Esophagus squamous epithelium (tissue), 4 donors: ENCODE results near the gene VPS54.
"Not testable (repeated sequence)": the region's sequence is repeated elsewhere in the genome, so short reads cannot be mapped to it uniquely, and the experiment has no call there.

ENCODE experiments used
- POLR2A ChIP-seq, 4 donors: fragments of 450-650 bp; IDR thresholded peaks; one replicate each; pipeline ENCODE4 v1.6.1; 2017; ENCODE audit warnings: antibody characterized with exemption in 4 of 4, mild to moderate bottlenecking in 4 of 4, moderate library complexity in 3 of 4
- TF ChIP-seq, protein P1 (sequence below), 6 experiments: fragments of 450-650 bp in 4 of 6; fragments of 200-600 bp in 2 of 6; sonication (generic) in 2 of 6; IDR thresholded peaks; one replicate each; pipeline ENCODE4 v1.5.1; 2016 to 2019; ENCODE audit warnings: antibody characterized with exemption in 6 of 6, mild to moderate bottlenecking in 4 of 6, moderate library complexity in 4 of 6

DNA sequence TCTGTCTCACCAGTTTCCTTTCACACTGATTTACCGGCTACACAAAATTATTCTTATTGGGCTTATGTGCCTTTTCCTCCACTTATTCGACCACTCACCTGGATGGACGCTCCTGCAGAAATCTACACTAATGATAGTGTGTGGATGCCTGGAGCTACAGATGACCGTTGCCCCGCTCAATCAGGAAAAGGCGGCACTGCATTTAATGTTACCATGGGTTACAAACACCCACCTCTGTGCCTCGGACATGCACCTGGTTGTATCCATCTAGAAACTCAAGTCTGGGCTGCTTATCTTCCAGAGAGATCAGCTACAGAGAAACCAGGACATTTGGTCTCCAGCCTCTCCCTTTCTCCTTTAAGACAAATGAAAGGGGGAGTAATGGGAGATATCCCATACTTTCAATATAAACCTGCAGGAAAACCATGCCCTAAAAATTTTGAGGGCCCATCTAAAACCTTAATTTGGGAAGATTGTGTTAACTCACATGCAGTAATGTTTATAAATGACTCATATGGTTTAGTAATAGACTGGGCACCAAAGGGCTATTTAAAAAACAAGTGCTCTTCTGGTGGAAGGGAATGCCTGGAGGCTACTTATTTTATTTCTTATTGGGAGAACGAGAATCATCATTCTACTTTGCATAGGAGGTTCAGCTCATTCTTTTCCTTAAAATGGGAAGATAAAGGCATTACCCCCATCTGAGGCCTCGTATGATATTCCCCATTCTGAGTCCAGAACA lies 24.7 kb downstream of the VPS54 start:
- TF ChIP-seq, protein P1, sequence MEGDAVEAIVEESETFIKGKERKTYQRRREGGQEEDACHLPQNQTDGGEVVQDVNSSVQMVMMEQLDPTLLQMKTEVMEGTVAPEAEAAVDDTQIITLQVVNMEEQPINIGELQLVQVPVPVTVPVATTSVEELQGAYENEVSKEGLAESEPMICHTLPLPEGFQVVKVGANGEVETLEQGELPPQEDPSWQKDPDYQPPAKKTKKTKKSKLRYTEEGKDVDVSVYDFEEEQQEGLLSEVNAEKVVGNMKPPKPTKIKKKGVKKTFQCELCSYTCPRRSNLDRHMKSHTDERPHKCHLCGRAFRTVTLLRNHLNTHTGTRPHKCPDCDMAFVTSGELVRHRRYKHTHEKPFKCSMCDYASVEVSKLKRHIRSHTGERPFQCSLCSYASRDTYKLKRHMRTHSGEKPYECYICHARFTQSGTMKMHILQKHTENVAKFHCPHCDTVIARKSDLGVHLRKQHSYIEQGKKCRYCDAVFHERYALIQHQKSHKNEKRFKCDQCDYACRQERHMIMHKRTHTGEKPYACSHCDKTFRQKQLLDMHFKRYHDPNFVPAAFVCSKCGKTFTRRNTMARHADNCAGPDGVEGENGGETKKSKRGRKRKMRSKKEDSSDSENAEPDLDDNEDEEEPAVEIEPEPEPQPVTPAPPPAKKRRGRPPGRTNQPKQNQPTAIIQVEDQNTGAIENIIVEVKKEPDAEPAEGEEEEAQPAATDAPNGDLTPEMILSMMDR (IDR thresholded peaks at IDR 0.05) = not testable (repeated sequence)
- not testable (repeated sequence) for TF ChIP-seq POLR2A (IDR thresholded peaks at IDR 0.05)
